ENCODE results near the gene ZNF20.

The ZNF20 gene

DNA sequence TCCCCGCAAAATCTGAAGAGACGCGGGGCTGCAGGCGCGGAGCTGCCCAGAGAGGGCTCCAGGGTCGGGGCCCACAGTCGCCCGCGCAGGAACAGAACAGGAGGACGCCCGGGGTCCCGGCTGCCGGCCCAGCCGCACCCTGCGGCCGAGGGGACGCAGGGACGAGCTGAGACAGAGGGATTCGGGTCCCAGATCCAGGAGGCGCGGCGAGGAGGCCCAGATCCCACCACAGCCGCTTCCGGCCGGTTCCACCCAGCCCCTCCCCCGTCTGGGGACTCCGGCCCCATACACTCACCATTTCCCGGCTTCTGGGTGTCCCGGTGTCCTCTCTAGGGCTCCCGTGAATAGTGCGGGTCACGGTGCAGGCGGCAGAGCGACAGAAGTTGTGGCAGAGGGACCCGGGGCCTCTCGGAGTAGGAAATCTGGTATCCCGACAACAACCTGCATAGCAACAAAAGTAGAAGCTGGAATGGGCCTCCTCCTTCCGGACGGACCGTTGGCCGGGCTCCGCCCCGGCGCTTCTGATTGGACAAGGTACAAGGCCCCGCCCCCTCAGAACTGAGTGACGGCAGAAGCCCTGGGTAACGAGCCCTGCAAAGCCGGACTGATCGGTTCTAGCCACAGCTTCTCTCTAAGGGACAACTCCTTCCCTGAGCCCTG lies at the start of gene ZNF20:
TSS of gene ZNF20 (minus strand) at position 466 of the 660 bp plus-strand sequence. CDS start at position 298, 168 bp downstream.
- DNase-seq (ENCODE audit: low read depth) = peak; percentile 87

GRCh38 chr19:12187625-12188024 lies 47.5 kb upstream of the ZNF20 start:
- DNase-seq (ENCODE audit: low read depth) = no peak

DNA sequence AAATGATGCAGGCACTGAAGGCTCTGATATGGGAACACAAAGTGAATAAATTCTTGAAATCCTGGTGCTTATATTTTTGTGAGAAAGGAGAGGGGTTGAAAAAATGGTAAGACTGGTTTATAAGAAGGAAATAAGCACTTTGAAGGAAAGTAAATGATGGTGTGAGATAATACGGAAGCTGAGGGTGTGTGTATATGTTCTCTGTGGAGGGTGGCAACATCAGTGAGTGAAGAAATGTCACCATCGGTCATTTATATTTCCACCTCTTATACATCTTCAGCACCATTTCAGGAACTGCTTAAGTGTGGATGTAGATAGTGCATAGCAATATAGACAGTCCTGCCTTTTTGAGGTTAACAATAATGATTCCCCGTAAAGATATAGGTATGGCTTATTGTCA lies 40.2 kb upstream of the ZNF20 start:
- no peak for DNase-seq (ENCODE audit: low read depth)

DNA sequence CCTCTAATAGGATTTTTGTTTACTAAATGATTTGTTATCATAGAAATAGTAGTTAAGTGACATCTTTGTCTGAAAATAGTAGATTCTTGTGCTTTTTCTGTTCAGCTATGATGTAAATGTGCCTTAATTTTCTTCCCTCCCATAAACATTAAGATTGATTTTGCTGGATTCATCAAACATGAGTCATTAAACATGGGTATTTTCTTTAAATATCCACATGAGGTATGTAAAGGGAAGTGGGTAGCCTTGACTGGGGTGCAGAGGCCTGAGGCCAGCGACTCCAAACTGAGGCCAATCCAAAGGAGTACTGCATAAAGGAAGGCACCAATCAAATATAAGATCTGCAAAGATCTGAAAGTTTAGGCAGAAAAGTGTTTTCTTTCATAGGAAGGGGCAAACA lies 26.5 kb upstream of the ZNF20 start:
- DNase-seq (ENCODE audit: low read depth) = no peak

GRCh38 chr19:12163826-12164225 lies 23.7 kb upstream of the ZNF20 start:
- no peak for DNase-seq (ENCODE audit: low read depth)

- DNase-seq (ENCODE audit: low read depth) = peak; percentile 85
These were observed 23.0 kb upstream of the ZNF20 start, which contains the start of gene ZNF136 for GRCh38 chr19:12162882-12163806. Gene ZNF136 (plus strand): TSS chr19:12163096. CDS start chr19:12163204, 108 bp downstream.

DNA sequence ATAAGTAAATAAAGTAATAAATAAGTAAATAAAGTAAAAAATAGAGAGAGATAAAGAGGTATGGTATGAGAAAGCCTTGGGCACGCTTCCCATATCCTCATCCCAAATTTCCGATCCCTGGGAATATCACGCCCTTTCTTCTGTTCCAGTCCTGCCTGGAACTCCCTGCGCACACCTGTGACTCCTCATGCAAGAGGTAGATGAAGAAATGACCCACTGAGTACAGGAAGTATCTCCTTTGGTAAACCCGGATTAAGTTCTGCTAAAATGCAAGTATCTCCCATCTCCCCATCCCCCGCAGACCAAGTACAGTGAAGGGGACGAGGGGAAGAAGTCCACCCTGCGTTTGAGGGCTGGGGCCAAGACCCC lies 22.3 kb upstream of the ZNF20 start:
- DNase-seq (ENCODE audit: low read depth) = no peak

DNA sequence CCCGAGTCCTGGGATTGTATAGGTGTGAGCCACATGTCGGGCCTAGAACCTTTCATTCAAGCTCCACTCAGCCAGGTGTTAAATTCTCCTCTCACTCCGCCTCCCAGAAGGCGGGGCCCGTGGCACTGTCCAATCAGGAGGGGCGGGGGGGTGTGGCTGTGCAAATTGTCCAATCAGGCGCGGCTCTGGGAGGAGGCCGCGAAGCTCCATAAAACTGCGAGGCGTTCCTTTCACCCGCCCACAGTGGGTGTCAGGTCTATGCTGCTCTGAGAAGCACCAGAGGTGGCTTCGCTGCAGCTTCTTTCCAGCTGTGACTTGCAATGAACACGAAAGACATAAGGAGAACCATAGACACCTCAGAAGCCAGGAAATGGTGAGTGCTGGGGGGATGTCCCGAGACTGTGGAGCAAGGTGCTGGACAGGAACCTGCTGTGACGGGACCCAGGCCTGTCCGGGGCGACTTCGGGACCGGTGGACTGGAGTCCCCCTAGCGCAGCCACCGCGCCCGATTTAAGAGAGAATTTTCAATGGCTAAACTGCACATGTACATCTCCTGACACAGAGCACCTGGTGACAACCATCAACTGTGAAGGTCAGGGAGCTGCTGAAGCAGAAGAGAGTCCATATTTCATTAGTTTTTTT lies 19.7 kb upstream of the ZNF20 start:
- no peak for DNase-seq (ENCODE audit: low read depth)

GRCh38 chr19:12156223-12157058 lies 16.3 kb upstream of the ZNF20 start, which contains the start of gene ZNF625:
Gene ZNF625 (minus strand): TSS chr19:12156734. CDS start chr19:12156558, 176 bp downstream.
- DNase-seq (ENCODE audit: low read depth) = no peak

- no peak for DNase-seq (ENCODE audit: low read depth)
These were observed 15.2 kb upstream of the ZNF20 start for GRCh38 chr19:12155324-12155860.

DNA sequence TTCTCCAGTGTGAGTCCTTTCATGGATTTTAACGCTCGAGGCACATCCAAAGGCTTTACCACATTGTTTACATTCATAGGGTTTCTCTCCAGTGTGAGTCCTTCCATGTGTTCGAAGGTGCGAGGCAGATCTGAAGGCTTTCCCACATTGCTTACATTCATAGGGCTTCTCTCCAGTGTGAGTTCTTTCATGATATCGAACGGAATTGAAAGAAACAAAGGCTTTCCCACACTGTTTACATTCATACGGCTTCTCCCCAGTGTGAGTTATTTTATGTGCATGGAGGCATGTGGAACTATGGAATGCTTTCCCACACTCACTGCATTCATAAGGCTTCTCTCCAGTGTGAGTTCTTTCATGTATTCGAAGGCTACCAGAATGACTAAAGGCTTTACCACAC lies 5.2 kb upstream of the ZNF20 start:
- no peak for DNase-seq (ENCODE audit: low read depth)

DNA sequence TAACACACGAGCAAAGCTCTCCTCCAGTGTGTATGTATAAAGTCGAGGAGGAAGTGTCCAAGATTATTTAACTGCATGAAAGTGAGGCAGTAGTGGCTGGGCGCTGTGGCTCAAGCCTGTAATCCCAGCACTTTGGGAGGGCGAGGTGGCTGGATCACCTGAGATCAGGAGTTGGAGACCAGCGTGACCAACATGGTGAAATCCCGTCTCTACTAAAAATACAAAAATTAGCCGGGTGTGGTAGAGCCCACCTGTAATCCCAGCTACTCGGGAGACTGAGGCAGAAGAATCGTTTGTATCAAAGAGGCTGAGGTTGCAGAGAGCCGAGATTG lies 1.2 kb upstream of the ZNF20 start:
- DNase-seq (ENCODE audit: low read depth) = no peak

- DNase-seq (ENCODE audit: low read depth) = peak; percentile 75
These were observed 625 bp upstream of the ZNF20 start for GRCh38 chr19:12140545-12141404.

GRCh38 chr19:12139269-12139668 lies 881 bp downstream of the ZNF20 start:
- no peak for DNase-seq (ENCODE audit: low read depth)

- no peak for DNase-seq (ENCODE audit: low read depth)
These were observed 2.8 kb downstream of the ZNF20 start for GRCh38 chr19:12137221-12137940.

GRCh38 chr19:12133069-12133468 lies 7.1 kb downstream of the ZNF20 start:
- no peak for DNase-seq (ENCODE audit: low read depth)

DNA sequence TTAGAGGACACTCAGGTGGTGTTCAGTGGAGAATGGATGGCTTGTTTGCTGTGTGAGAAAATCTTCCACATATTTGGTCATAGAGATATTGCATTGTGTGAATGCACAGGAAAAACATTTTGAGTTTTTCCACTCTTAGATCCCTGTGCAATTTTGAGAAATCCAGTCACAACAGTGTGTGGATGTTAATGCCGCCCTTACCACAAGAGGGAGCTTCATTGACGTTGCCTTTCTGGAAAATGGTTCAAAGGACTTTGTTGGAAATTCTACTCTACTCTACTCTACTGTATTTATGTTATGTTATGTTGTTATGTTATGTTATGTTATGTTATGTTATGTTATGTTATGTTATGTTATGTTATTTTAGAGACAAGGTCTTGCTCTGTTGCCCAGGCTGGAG lies 13.4 kb downstream of the ZNF20 start:
- no peak for DNase-seq (ENCODE audit: low read depth)

DNA sequence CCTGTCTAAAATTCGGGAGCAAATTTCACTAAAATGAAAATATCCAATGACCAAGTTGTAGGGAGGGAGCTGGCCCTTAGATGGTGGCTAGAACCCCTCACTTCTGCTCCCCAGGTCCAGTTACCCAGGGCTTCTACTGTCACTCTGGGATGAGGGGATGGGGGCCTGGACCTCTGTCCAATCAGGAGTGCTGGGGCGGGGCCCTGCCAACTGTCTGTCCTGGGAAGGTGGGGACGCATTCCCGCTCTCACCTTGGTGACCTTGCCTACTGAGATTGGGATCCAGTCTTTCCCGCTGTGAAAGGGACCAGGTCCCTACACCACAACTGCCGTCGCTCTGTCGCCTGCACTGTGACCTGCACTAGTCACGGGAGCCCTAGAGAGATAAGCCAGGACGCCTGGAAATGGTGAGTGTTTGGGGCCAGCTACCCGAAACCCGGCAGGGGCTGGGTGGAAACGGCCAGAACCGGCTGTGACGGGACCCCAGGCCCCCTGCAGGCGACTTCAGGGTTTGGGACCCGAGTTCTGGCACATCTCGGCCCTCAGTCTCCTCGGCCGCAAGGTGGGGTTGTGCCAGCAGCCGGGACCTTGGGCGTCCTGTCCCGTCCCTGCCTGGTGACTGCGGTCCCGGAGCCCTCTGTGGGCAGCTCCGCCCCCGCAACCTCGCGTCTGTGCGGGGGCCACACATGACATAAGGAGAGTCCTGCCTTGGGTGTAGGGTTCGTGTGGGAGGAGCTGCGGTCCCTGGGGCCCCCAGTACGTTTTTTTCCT lies 22.8 kb downstream of the ZNF20 start:
- no peak for DNase-seq (ENCODE audit: low read depth)

GRCh38 chr19:12113121-12113520 lies 27.0 kb downstream of the ZNF20 start:
- no peak for DNase-seq (ENCODE audit: low read depth)

Measured in stimulated activated CD8-positive, alpha-beta memory T cell treated with anti-CD3 and anti-CD28 coated beads, Interleukin-15, amount 100 ng/mL, for 1 hour (primary cell).